Measurements from ENCODE around the gene CSK. TPM values are rescaled to one million over a fixed set of nuclear protein-coding genes. Genes with fewer than 3 reads are reported as not detected.

The CSK gene
- total RNA-seq, 4 donors from 2014 or later, result 59.7 to 176 (median 73.4) TPM

DNA sequence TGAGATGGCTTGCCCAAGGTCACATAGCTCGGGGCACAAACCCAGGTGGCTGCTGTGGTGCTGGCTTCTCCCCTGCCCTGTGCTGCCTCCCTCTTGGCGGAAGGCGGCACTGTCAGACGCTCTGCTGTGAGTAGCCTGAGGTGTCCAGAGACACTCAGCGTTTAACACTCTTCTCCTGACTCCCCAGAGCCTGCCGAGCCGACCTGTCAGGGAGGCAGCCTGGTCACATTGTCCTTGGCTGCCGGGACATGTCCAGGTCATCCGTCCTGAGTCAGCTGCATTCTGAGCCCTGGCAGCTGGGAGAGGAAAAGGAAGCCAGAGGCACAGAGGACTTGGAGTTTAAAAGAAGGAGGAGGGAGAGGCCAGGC is 35.5 kb downstream of the CSK start:
- H3K27me3 ChIP-seq, result no peaks in the 10 kb centered on the region
- no peaks in the 10 kb centered on the region for H3K36me3 ChIP-seq
- intact Hi-C loops (cut with DNase I; ENCODE audit: low total_unique reads) (no loop called here), in situ Hi-C loops (cut with MboI; ENCODE audit: low pct_ligation_motif_present in 1 of 4, low pct_unique_long_range_greater_than_20kb in 1 of 4, low sequenced_read_pairs in 3 of 4) (no loop called here)
- H3K4me1 ChIP-seq, result peaks cover 20 to 51% (median 43%) of the 10 kb centered on the region in 4 donors
- 0 to 30% methylated on average over 1 to 9 of the region's 9 CpGs for WGBS, 2 donors (ENCODE audit: low coverage in 1 of 2)
- TF ChIP-seq POLR2A (IDR thresholded peaks at IDR 0.05) (peak; percentile 21), POLR2AphosphoS5 (IDR thresholded peaks at IDR 0.05) (peak in 1 of 3 donors; percentile 19), EP300 (IDR thresholded peaks at IDR 0.05; ENCODE audit: low read depth) (no peak)
- TF ChIP-seq, protein P1, sequence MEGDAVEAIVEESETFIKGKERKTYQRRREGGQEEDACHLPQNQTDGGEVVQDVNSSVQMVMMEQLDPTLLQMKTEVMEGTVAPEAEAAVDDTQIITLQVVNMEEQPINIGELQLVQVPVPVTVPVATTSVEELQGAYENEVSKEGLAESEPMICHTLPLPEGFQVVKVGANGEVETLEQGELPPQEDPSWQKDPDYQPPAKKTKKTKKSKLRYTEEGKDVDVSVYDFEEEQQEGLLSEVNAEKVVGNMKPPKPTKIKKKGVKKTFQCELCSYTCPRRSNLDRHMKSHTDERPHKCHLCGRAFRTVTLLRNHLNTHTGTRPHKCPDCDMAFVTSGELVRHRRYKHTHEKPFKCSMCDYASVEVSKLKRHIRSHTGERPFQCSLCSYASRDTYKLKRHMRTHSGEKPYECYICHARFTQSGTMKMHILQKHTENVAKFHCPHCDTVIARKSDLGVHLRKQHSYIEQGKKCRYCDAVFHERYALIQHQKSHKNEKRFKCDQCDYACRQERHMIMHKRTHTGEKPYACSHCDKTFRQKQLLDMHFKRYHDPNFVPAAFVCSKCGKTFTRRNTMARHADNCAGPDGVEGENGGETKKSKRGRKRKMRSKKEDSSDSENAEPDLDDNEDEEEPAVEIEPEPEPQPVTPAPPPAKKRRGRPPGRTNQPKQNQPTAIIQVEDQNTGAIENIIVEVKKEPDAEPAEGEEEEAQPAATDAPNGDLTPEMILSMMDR (IDR thresholded peaks at IDR 0.05), result peak; percentile 12 to 59 (median 31)
- H3K4me3 ChIP-seq, result no peak overlapping the region
- H3K9me3 ChIP-seq, result no peaks in the 10 kb centered on the region
- DNase-seq, result peak; percentile 66
- H3K27ac ChIP-seq, result peak overlapping the region; percentile 67 to 75 (median 73)

DNA sequence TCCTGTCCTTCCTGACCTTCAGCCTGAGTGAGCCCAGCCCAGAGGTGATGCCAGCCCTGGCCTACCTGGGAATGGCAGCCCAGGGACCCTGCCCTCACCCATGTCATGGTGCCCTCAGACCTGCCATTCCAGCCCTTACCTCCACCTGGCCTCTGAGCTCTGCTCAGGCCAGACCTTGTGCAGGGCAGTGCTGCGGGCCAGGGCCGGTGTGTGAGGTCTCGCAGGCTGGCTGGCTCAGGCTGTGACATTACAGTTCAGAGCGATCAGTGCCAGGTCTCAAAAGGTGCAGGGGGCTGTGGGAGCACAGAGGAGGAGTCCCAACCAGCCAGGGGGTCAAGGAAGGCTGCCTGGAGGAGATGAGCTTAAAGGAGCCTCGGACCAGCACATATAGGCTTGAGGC is 38.2 kb downstream of the CSK start:
- no peaks in the 10 kb centered on the region for H3K27me3 ChIP-seq
- H3K9me3 ChIP-seq, result no peaks in the 10 kb centered on the region
- H3K36me3 ChIP-seq, result no peaks in the 10 kb centered on the region
- 95% methylated on average over 5 of the region's 5 CpGs; no CpG with 5 or more reads in 1 of the 2 donors for whole genome bisulfite sequencing, 2 donors (ENCODE audit: low coverage in 1 of 2)
- H3K4me3 ChIP-seq, result no peak overlapping the region
- TF ChIP-seq, protein P1 (IDR thresholded peaks at IDR 0.05), result no peak
- TF ChIP-seq POLR2A (IDR thresholded peaks at IDR 0.05) (no peak), EP300 (IDR thresholded peaks at IDR 0.05; ENCODE audit: low read depth) (no peak), POLR2AphosphoS5 (IDR thresholded peaks at IDR 0.05) (no peak)
- H3K27ac ChIP-seq, result no peak overlapping the region
- intact Hi-C loops (cut with DNase I; ENCODE audit: low total_unique reads) (no loop called here), in situ Hi-C loops (cut with MboI; ENCODE audit: low pct_ligation_motif_present in 1 of 4, low pct_unique_long_range_greater_than_20kb in 1 of 4, low sequenced_read_pairs in 3 of 4) (no loop called here)
- H3K4me1 ChIP-seq, result peaks cover 20 to 41% (median 39%) of the 10 kb centered on the region in 4 donors
- DNase-seq, result no peak

DNA sequence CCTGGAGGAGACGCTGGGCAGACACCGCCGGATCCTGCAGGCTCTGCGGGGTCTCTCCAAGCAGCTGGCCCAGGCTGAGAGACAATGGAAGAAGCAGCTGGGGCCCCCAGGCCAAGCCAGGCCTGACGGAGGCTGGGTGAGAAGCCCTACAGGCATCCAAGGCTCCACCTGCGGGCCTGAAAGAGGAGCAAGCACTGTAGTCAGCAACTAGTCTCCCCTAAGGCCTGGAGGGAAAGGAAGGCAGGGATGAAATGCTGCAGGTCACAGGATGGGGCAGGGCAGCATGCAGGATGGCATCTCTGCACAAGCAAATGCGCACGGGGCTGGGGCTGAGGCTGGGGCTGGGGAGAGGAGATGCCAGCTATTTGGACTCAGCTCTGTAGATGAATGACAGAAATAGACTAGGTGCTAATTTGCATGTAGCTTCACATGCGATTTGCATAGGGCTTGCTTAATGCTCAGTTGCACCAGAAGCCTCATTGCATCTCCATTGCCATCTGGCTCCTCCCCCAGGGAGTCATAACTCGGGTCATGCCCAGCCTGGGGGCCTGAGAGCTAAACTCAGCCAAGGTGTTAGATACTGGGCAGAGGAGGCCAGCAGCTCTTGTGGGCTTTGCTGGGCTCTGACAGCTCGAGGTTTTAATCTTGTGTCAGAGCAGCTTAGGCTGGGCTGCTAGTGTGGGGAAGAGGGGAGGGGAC is 39.4 kb downstream of the CSK start:
- peaks cover 12 to 31% (median 29%) of the 10 kb centered on the region in 4 donors for H3K4me1 ChIP-seq
- H3K9me3 ChIP-seq, result no peaks in the 10 kb centered on the region
- no peak overlapping the region for H3K27ac ChIP-seq
- WGBS, 2 donors (ENCODE audit: low coverage in 1 of 2), result 60 to 90% methylated on average over 2 to 11 of the region's 11 CpGs
- in situ Hi-C loops (cut with MboI; ENCODE audit: low pct_ligation_motif_present in 1 of 4, low pct_unique_long_range_greater_than_20kb in 1 of 4, low sequenced_read_pairs in 3 of 4) (no loop called here), intact Hi-C loops (cut with DNase I; ENCODE audit: low total_unique reads) (no loop called here)
- DNase-seq, result no peak
- TF ChIP-seq POLR2A (IDR thresholded peaks at IDR 0.05), result no peak
- TF ChIP-seq EP300 (IDR thresholded peaks at IDR 0.05; ENCODE audit: low read depth), result no peak
- TF ChIP-seq, protein P1 (IDR thresholded peaks at IDR 0.05), result no peak
- no peak for TF ChIP-seq POLR2AphosphoS5 (IDR thresholded peaks at IDR 0.05)
- no peaks in the 10 kb centered on the region for H3K36me3 ChIP-seq
- peaks cover 7% of the 10 kb centered on the region for H3K27me3 ChIP-seq
- no peak overlapping the region for H3K4me3 ChIP-seq

DNA sequence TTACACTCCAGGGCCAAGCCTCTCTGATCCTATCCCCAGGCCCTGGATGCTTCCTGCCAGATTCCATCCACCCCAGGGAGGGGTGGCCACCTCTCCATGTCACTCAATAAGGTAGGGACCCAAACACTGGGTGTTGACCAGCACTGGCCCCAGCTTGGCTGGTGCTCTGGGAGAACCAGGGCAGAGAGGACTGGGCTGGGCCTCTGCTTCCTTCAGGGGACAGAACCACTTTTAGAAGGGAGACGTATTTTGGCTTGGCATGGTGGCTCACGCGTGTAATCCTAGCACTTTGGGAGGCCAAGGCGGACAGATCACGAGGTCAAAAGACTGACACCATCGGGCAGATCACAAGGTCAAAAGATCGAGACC is 39.9 kb downstream of the CSK start:
- WGBS, 2 donors (ENCODE audit: low coverage in 1 of 2), result 86% methylated on average over 7 of the region's 7 CpGs; no CpG with 5 or more reads in 1 of the 2 donors

More for the DNA sequence above, 39.9 kb downstream of the CSK start:
- no peak overlapping the region for H3K27ac ChIP-seq
- no peaks in the 10 kb centered on the region for H3K36me3 ChIP-seq
- no peak for TF ChIP-seq EP300 (IDR thresholded peaks at IDR 0.05; ENCODE audit: low read depth)
- peaks cover 6 to 30% (median 25%) of the 10 kb centered on the region in 4 donors for H3K4me1 ChIP-seq
- H3K27me3 ChIP-seq, result peaks cover 13% of the 10 kb centered on the region
- DNase-seq, result no peak
- intact Hi-C loops (cut with DNase I; ENCODE audit: low total_unique reads), result no loop called here
- H3K4me3 ChIP-seq, result no peak overlapping the region
- H3K9me3 ChIP-seq, result no peaks in the 10 kb centered on the region
- in situ Hi-C loops (cut with MboI; ENCODE audit: low pct_ligation_motif_present in 1 of 4, low pct_unique_long_range_greater_than_20kb in 1 of 4, low sequenced_read_pairs in 3 of 4), result no loop called here

Data from transverse colon (tissue), 4 donors.